Epithelial cell of proximal tubule (primary cell): Measurements from ENCODE around the gene DHX29. TPM values are rescaled to one million over a fixed set of nuclear protein-coding genes. Genes with fewer than 3 reads are reported as not detected.

ENCODE experiments used
- DNase-seq: peaks from one replicate; pipeline ENCODE4 v3.0.0-alpha.2; 2011; ENCODE audit warnings: low read depth
- H3K4me3 ChIP-seq: 2 replicates; pipeline ENCODE4 v1.5.1; 2011; ENCODE audit warnings: low read depth, mild to moderate bottlenecking, low read length
- total RNA-seq: library from RNA; depleted of rRNA; stranded (reverse); fragments of >200 nt; gene quantifications from 2 replicates; pipeline ENCODE4 v1.2.3, GENCODE V29; 2015
- TF ChIP-seq, protein P1 (sequence below): conservative IDR thresholded peaks from 2 replicates; pipeline ENCODE4 v1.5.1; 2012; ENCODE audit warnings: low read depth, mild to moderate bottlenecking, low read length

DHX29 gene
- total RNA-seq, 1 donor from 2014 or later = 17.1 TPM

DNA sequence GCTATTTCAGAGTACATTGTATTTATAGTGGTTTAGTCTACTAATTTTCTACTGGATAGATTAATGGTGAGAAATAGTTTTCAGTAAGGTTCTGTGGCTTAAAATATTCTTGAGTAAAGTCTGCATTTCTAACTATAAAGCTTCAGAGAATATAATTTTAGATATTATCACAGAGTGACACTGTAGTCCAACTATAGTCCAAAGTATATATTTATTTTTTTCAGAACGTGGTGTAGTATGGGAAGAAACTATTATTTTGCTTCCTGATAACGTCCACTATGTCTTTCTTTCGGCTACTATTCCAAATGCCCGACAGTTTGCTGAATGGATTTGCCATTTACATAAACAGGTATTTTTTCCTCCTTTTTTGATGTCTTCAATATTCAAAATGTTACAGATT, 35.6 kb upstream of the DHX29 start:
- no peak overlapping the region for H3K4me3 ChIP-seq
- DNase-seq = no peak
- TF ChIP-seq, protein P1, sequence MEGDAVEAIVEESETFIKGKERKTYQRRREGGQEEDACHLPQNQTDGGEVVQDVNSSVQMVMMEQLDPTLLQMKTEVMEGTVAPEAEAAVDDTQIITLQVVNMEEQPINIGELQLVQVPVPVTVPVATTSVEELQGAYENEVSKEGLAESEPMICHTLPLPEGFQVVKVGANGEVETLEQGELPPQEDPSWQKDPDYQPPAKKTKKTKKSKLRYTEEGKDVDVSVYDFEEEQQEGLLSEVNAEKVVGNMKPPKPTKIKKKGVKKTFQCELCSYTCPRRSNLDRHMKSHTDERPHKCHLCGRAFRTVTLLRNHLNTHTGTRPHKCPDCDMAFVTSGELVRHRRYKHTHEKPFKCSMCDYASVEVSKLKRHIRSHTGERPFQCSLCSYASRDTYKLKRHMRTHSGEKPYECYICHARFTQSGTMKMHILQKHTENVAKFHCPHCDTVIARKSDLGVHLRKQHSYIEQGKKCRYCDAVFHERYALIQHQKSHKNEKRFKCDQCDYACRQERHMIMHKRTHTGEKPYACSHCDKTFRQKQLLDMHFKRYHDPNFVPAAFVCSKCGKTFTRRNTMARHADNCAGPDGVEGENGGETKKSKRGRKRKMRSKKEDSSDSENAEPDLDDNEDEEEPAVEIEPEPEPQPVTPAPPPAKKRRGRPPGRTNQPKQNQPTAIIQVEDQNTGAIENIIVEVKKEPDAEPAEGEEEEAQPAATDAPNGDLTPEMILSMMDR = no peak

DNA sequence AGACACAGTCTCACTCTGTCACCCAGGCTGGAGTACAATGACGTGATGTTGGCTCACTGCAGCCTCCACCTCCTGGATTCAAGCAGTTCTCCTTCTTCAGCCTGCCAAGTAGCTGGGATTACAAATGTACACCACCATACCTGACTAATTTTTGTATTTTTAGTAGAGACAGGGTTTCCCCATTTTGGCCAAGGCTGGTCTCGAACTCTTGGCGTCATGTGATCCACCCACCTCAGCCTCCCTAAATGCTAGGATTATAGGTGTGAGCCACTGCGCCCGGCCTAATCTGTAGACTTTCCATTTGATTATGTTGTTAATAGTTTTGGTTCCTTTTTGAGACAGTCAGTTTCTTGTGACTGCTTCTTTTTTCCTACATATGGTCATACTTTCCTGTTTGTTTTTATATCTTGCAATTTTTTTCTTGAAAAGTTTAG, 31.3 kb upstream of the DHX29 start:
- no peak overlapping the region for H3K4me3 ChIP-seq
- TF ChIP-seq, protein P1 = no peak
- DNase-seq = no peak

DNA sequence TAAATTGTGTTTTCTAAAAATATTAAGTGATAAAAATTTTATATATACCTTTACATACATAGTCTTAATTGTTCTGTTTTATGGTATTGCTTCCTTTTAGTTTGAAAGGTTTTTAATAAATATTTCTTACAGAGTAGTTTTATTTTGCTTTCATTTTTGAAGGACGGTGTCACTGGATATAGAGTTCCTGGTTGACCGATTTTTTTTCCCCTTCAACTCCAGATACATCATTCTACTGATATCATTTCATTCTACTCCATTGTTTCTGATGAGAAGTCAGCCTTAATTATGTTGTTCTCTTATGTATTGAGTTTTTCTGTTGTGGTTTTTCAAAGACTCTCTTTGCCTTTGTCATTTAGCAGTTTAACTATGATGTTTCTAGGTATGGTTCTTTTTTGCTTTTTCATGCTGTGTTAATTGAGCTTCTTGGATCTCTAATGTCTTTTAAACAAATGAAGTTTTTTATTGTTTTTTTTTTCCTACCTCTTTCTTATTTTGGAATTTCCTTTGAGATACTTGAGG, 30.7 kb upstream of the DHX29 start:
- TF ChIP-seq, protein P1 = no peak
- peak overlapping the region; percentile 14 for H3K4me3 ChIP-seq
- DNase-seq = no peak

DNA sequence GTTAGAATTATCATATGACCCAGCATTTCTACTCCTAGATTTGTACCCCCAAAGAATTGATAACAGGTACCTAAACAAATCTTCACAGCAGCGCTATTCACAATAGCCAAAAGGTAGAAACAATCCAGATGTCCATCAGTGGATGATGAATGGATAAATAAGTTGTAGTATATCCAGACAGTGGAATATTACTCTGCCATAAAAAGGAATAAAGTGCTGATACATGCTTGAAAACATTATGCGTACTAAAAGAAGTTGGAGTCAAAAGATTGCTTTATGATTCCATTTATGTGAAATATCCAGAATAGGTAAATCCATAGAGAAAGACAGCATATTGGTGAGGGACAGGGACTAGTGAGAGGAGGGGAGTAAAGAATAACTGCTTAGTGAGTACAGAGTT, 26.3 kb upstream of the DHX29 start:
- TF ChIP-seq, protein P1 = no peak
- H3K4me3 ChIP-seq = no peak overlapping the region
- DNase-seq = no peak

DNA sequence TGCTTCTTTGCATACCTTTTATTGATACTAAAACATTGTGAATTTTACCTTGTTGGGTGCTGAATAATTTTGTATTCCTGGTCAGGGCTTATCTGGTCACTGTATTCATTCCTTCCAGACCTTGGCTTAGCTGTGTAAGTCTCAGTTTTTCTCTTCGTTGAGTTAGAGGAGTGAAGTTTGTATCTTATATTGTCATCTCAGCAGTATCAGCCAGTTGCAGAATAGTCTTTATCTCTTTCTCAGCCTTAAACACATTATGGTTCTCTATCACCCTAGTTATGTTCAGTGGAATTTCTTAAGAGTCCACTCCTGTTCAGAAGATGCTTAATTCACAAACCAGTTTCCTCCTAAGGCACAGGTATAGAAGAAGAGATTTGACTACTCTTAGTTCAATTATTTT, 25.5 kb upstream of the DHX29 start:
- no peak overlapping the region for H3K4me3 ChIP-seq
- DNase-seq = no peak
- TF ChIP-seq, protein P1 = no peak

DNA sequence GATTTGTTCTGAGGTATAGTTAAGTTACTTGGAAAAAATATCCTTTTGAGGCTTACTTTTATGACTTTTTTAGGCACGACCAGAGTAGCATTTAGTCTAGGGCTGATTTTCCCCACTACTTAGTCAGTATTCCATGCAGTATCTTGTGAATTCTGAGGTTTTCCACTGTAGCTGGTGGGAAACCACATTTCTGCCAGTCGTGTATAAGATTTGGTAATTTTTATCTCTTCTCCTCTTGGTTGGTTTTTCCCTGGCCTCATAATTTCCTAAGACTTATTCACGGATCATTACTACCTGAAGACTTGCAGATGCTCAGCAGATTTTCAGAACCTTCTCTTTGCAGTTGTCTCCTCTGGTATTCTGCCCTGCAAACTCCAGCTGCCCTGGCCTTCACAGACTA, 23.8 kb upstream of the DHX29 start:
- H3K4me3 ChIP-seq = no peak overlapping the region
- DNase-seq = no peak
- TF ChIP-seq, protein P1 = no peak

DNA sequence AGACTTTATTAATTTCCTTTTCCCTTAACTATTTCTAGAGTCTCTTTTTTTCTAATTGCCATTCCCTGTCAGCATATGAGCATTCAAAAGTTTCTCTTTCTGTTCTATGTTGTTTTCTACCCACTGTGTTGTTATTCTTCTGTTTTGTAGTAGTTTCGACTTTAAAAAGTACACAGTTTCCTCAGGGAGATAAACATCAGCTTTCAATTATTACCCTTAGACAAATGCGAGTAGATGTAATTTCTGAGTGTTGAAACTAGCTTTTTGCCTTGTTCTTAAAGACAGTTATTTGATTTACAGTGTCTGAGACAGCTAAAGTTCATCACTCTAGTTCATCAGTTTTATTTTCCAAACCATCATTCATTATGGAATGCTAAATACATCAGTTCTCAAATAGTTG, 19.8 kb upstream of the DHX29 start:
- DNase-seq = no peak
- TF ChIP-seq, protein P1 = no peak
- H3K4me3 ChIP-seq = no peak overlapping the region
